ENCODE data around the gene VTCN1.

GRCh38 chr1:117113199-117113598, 97.5 kb downstream of the VTCN1 start:
- TF ChIP-seq POLR2A (IDR thresholded peaks at IDR 0.05; ENCODE audit: low read length) (no peak), GATA1 (IDR thresholded peaks at IDR 0.05; ENCODE audit: low read depth, low read length) (no peak)

Data from erythroblast (primary cell).